GM23338 (cell line): ENCODE measurements around the gene NXF1. TPM values are rescaled to one million over a fixed set of nuclear protein-coding genes. Genes with fewer than 3 reads are reported as not detected.
"Not testable (repeated sequence)": the region's sequence is repeated elsewhere in the genome, so short reads cannot be mapped to it uniquely, and the experiment has no call there.

Experiments
- ATAC-seq: fragments of 200-7000 bp; cut with Tn5 transposase; 3 replicates; pipeline ENCODE4 v1.9.1; 2020
- DNase-seq: peaks from one replicate; pipeline ENCODE4 v3.0.0-alpha.2; 2015; ENCODE audit warnings: low spot score
- H2AFZ ChIP-seq: fragments of 200-600 bp; sonication (generic); 2 replicates; pipeline ENCODE4 v1.8.0; 2016; ENCODE audit warnings: antibody characterized with exemption, mild to moderate bottlenecking, moderate library complexity
- H3F3A ChIP-seq: fragments of 200-600 bp; sonication (generic); replicated peaks from 2 replicates; pipeline ENCODE4 v1.8.0; 2017; ENCODE audit warnings: antibody characterized with exemption, mixed run types, low read depth
- H3K27ac ChIP-seq: fragments of 200-600 bp; sonication (generic); 2 replicates; pipeline ENCODE4 v1.6.1; 2016; ENCODE audit warnings: low read depth
- H3K27me3 ChIP-seq: fragments of 200-600 bp; sonication (generic); 2 replicates; pipeline ENCODE4 v1.8.0; 2016; ENCODE audit warnings: mild to moderate bottlenecking, mixed run types, moderate library complexity; ENCODE audit not compliant: insufficient read depth
- H3K36me3 ChIP-seq: fragments of 200-600 bp; sonication (generic); 2 replicates; pipeline ENCODE4 v1.8.0; 2016; ENCODE audit warnings: mild to moderate bottlenecking; ENCODE audit not compliant: insufficient read depth
- H3K4me1 ChIP-seq: fragments of 200-600 bp; sonication (generic); 2 replicates; pipeline ENCODE4 v1.8.0; 2016; ENCODE audit warnings: mild to moderate bottlenecking, moderate library complexity; ENCODE audit not compliant: insufficient read depth
- H3K4me2 ChIP-seq: fragments of 200-600 bp; sonication (generic); 2 replicates; pipeline ENCODE4 v1.7.1; 2017; ENCODE audit warnings: mixed run types
- H3K4me3 ChIP-seq: fragments of 200-600 bp; sonication (generic); 2 replicates; pipeline ENCODE4 v1.6.1; 2016; ENCODE audit warnings: mixed run types
- H3K79me2 ChIP-seq: fragments of 200-600 bp; sonication (generic); replicated peaks from 2 replicates; pipeline ENCODE4 v1.8.0; 2017; ENCODE audit warnings: mild to moderate bottlenecking; ENCODE audit not compliant: insufficient read depth
- H3K9me2 ChIP-seq: fragments of 200-600 bp; sonication (generic); 2 replicates; pipeline ENCODE4 v1.8.0; 2017; ENCODE audit not compliant: insufficient read depth
- H4K20me1 ChIP-seq: fragments of 200-600 bp; sonication (generic); replicated peaks from 2 replicates; pipeline ENCODE4 v1.8.0; 2017; ENCODE audit warnings: mild to moderate bottlenecking; ENCODE audit not compliant: insufficient read depth
- H3K27ac Mint-ChIP-seq: 2 replicates; pipeline ENCODE4 v1.8.0; 2020; ENCODE audit warnings: inconsistent platforms, mild to moderate bottlenecking, moderate library complexity, mixed read lengths
- H3K27me3 Mint-ChIP-seq: 3 replicates; pipeline ENCODE4 v1.8.0; 2022; ENCODE audit warnings: low read depth, mild to moderate bottlenecking, moderate library complexity, mixed read lengths, inconsistent platforms; ENCODE audit not compliant: insufficient read depth, poor library complexity
- H3K36me3 Mint-ChIP-seq: 3 replicates; pipeline ENCODE4 v1.8.0; 2021; ENCODE audit warnings: low read depth, mild to moderate bottlenecking, inconsistent platforms, moderate library complexity, mixed read lengths
- H3K4me1 Mint-ChIP-seq: 3 replicates; pipeline ENCODE4 v1.8.0; 2020; ENCODE audit warnings: mild to moderate bottlenecking, inconsistent platforms, mixed read lengths
- H3K4me3 Mint-ChIP-seq: 3 replicates; pipeline ENCODE4 v1.8.0; 2021; ENCODE audit warnings: moderate library complexity, mild to moderate bottlenecking, inconsistent platforms, mixed read lengths
- H3K9me3 Mint-ChIP-seq: 3 replicates; pipeline ENCODE4 v1.8.0; 2020; ENCODE audit warnings: moderate library complexity, mild to moderate bottlenecking, inconsistent platforms, mixed read lengths
- CREB1 ChIP-seq: fragments of 250-450 bp; sonication (Bioruptor Pico); IDR thresholded peaks from 2 replicates; pipeline ENCODE4 v1.5.0; 2020; ENCODE audit warnings: low read depth, mild to moderate bottlenecking, moderate library complexity
- ETS1 ChIP-seq: IDR thresholded peaks from 2 replicates; pipeline ENCODE4 v1.6.1; 2016; ENCODE audit warnings: antibody characterized with exemption
- EZH2 ChIP-seq: fragments of 200-600 bp; sonication (generic); IDR thresholded peaks from one replicate; pipeline ENCODE4 v1.8.0; 2017; ENCODE audit warnings: antibody characterized with exemption, mild to moderate bottlenecking, low read depth; ENCODE audit not compliant: unreplicated experiment
- JUNB ChIP-seq: IDR thresholded peaks from one replicate; pipeline ENCODE4 v1.6.1; 2016; ENCODE audit warnings: antibody characterized with exemption; ENCODE audit not compliant: unreplicated experiment
- POLR2AphosphoS5 ChIP-seq: IDR thresholded peaks from 2 replicates; pipeline ENCODE4 v1.6.1; 2016; ENCODE audit warnings: antibody characterized with exemption, low read depth
- REST ChIP-seq: IDR thresholded peaks from one replicate; pipeline ENCODE4 v1.6.1; 2018; ENCODE audit warnings: antibody characterized with exemption; ENCODE audit not compliant: unreplicated experiment
- STAT1 ChIP-seq: IDR thresholded peaks from one replicate; pipeline ENCODE4 v1.6.1; 2016; ENCODE audit warnings: antibody characterized with exemption; ENCODE audit not compliant: unreplicated experiment
- ZNF114 ChIP-seq: fragments of 250-450 bp; sonication (Bioruptor Pico); IDR thresholded peaks from 2 replicates; pipeline ENCODE4 v1.5.0; 2020; ENCODE audit warnings: mild to moderate bottlenecking, moderate library complexity
- ZNF331 ChIP-seq: fragments of 250-450 bp; sonication (Bioruptor Pico); IDR thresholded peaks from 2 replicates; pipeline ENCODE4 v1.5.0; 2020; ENCODE audit warnings: low read depth, mild to moderate bottlenecking, moderate library complexity
- polyA plus RNA-seq: library from polyadenylated mRNA; unstranded; fragments of >200 nt; fragmentation: Nextera tagmentation; extraction: Ambion mirVana; gene quantifications from 2 replicates; pipeline ENCODE4 v1.2.1, GENCODE V29; 2016
- total RNA-seq: library from RNA; depleted of rRNA; stranded (reverse); fragments of >200 nt; shearing (Covaris generic); gene quantifications from 2 replicates; pipeline ENCODE4 v1.2.3, GENCODE V29; 2014

Gene NXF1
- total and polyA plus RNA-seq, 2 experiments from 2014 or later, result 31.7 to 31.8 TPM

- peaks cover 8% of the 10 kb centered on the region for H3K4me1 Mint-ChIP-seq
- peaks cover 19% of the 10 kb centered on the region for H3K9me3 Mint-ChIP-seq
- H3K27ac ChIP-seq, result no peak overlapping the region
- no peak overlapping the region for H2AFZ ChIP-seq
- H3K4me3 Mint-ChIP-seq, result no peak overlapping the region
- TF ChIP-seq STAT1 (no peak), CREB1 (CRISPR knock-in tag) (no peak), REST (no peak)
- peaks cover 6% of the 10 kb centered on the region for H3K4me1 ChIP-seq
- peaks cover 27% of the 10 kb centered on the region for H3F3A ChIP-seq
- H3K27me3 ChIP-seq, result no peaks in the 10 kb centered on the region
- H3K4me2 ChIP-seq, result no peak overlapping the region
- no peaks in the 10 kb centered on the region for H3K9me2 ChIP-seq
- H4K20me1 ChIP-seq, result no peaks in the 10 kb centered on the region
- no peak overlapping the region for H3K4me3 ChIP-seq
- peaks cover 15% of the 10 kb centered on the region for H3K36me3 Mint-ChIP-seq
- DNase-seq (no peak), ATAC-seq (no peak)
- H3K79me2 ChIP-seq, result no peaks in the 10 kb centered on the region
- no peak overlapping the region for H3K27ac Mint-ChIP-seq
- H3K27me3 Mint-ChIP-seq, result peaks cover 23% of the 10 kb centered on the region
- no peaks in the 10 kb centered on the region; the same call in 1 of the 2 replicates for H3K36me3 ChIP-seq
Observed at GRCh38 chr11:62846177-62846576, 40.9 kb upstream of the NXF1 start.

- ATAC-seq, result no peak
- H3K27ac Mint-ChIP-seq, result no peak overlapping the region
- Histone ChIP-seq H3K9me2 (no peaks in the 10 kb centered on the region), H3K4me2 (no peak overlapping the region), H3K79me2 (peaks cover under 1% of the 10 kb centered on the region), H3K4me3 (no peak overlapping the region), H3F3A (peaks cover 24% of the 10 kb centered on the region; the same call in 1 of the 2 replicates), H2AFZ (no peak overlapping the region), H3K27me3 (no peaks in the 10 kb centered on the region), H3K36me3 (no peaks in the 10 kb centered on the region; the same call in 1 of the 2 replicates), H4K20me1 (no peaks in the 10 kb centered on the region), H3K4me1 (peaks cover 6% of the 10 kb centered on the region), H3K27ac (no peak overlapping the region)
- H3K9me3 Mint-ChIP-seq, result peaks cover 19% of the 10 kb centered on the region
- no peak for DNase-seq
- H3K36me3 Mint-ChIP-seq, result peaks cover 15% of the 10 kb centered on the region
- peaks cover 20% of the 10 kb centered on the region for H3K27me3 Mint-ChIP-seq
- H3K4me3 Mint-ChIP-seq, result no peak overlapping the region; the same call in 2 of the 3 replicates
- no peak for TF ChIP-seq JUNB
- TF ChIP-seq POLR2AphosphoS5, result no peak
- no peak for TF ChIP-seq EZH2
- peaks cover 10% of the 10 kb centered on the region for H3K4me1 Mint-ChIP-seq
Observed at GRCh38 chr11:62844154-62844553, 38.9 kb upstream of the NXF1 start.

GRCh38 chr11:62843466-62843865, 38.2 kb upstream of the NXF1 start:
- H3K4me3 Mint-ChIP-seq, result peak overlapping the region; percentile 14; the same call in 1 of the 3 replicates
- peaks cover 19% of the 10 kb centered on the region for H3K9me3 Mint-ChIP-seq
- Histone ChIP-seq H3K27me3 (no peaks in the 10 kb centered on the region), H3K4me1 (peaks cover 7% of the 10 kb centered on the region), H3K79me2 (peaks cover 8% of the 10 kb centered on the region), H3K27ac (no peak overlapping the region), H4K20me1 (no peaks in the 10 kb centered on the region), H3K9me2 (no peaks in the 10 kb centered on the region), H3K4me2 (no peak overlapping the region), H3K36me3 (no peaks in the 10 kb centered on the region; the same call in 1 of the 2 replicates), H3F3A (peaks cover 20% of the 10 kb centered on the region; the same call in 1 of the 2 replicates), H3K4me3 (no peak overlapping the region), H2AFZ (peak overlapping the region; percentile 18; the same call in 1 of the 2 replicates)
- H3K4me1 Mint-ChIP-seq, result peaks cover 14% of the 10 kb centered on the region
- H3K36me3 Mint-ChIP-seq, result peaks cover 20% of the 10 kb centered on the region
- TF ChIP-seq JUNB (no peak), ZNF114 (no peak), ZNF331 (CRISPR knock-in tag) (no peak), ETS1 (no peak)
- H3K27me3 Mint-ChIP-seq, result peaks cover 21% of the 10 kb centered on the region
- no peak for ATAC-seq
- peak overlapping the region; percentile 2; the same call in 1 of the 2 replicates for H3K27ac Mint-ChIP-seq
- no peak for DNase-seq

GRCh38 chr11:62842891-62843290, 37.7 kb upstream of the NXF1 start:
- Histone ChIP-seq H3K79me2 (peaks cover 14% of the 10 kb centered on the region), H3K27ac (peak overlapping the region; percentile 93), H2AFZ (0 out of 2 replicates have a peak overlapping the region, but pooled peaks have one; percentile 54), H3K4me2 (peak overlapping the region; percentile 67), H3F3A (peaks cover 20% of the 10 kb centered on the region; the same call in 1 of the 2 replicates), H3K4me3 (peak overlapping the region; percentile 45)
- H3K9me2 ChIP-seq, ATAC-seq, H3K4me3 Mint-ChIP-seq, H4K20me1 ChIP-seq, H3K36me3 ChIP-seq, DNase-seq, H3K27ac Mint-ChIP-seq, H3K27me3 ChIP-seq, H3K4me1 ChIP-seq: not testable (repeated sequence)
- Mint-ChIP-seq H3K9me3 (peaks cover 15% of the 10 kb centered on the region), H3K4me1 (peaks cover 14% of the 10 kb centered on the region), H3K27me3 (peaks cover 16% of the 10 kb centered on the region), H3K36me3 (peaks cover 16% of the 10 kb centered on the region)
